IMR-90 (cell line): Measurements from ENCODE around the gene SETSIP. TPM values are rescaled to one million over a fixed set of nuclear protein-coding genes. Genes with fewer than 3 reads are reported as not detected.

Experiments
- ATAC-seq: fragments of 200-7000 bp; cut with Tn5 transposase; 2 replicates; pipeline ENCODE4 v1.9.1; 2020; ENCODE audit warnings: low read depth, mild to moderate bottlenecking, moderate library complexity
- BruUV-seq: library from RNA; stranded (reverse); fragments of 400-500 nt; replicated peaks from 2 replicates; lab custom pipeline; 2021; lab: Mats Ljungman, UMichigan
- CTCF ChIA-PET: fragments of 300-600 bp; formaldehyde crosslinking; extraction: SDS; loops from one replicate; lab custom pipeline; 2021; ENCODE audit warnings: antibody characterized with exemption; lab: Yijun Ruan, JAX
- POLR2A ChIA-PET: fragments of 300-600 bp; sonication (Branson Sonifier 250); formaldehyde crosslinking; loops from one replicate; lab custom pipeline; 2022; ENCODE audit warnings: antibody characterized with exemption; ENCODE audit not compliant: unreplicated experiment; lab: Charles Lee
- DNase-seq: peaks from one replicate; pipeline ENCODE4 v3.0.0; 2013
- H2AFZ ChIP-seq: replicated peaks from 2 replicates; pipeline ENCODE3; 2013; ENCODE audit warnings: low read length, mild to moderate bottlenecking; ENCODE audit not compliant: poor library complexity
- H2AK5ac ChIP-seq: 2 replicates; pipeline ENCODE4 v1.6.1; 2013; ENCODE audit warnings: low read depth, low read length, inconsistent platforms
- H2AK9ac ChIP-seq: replicated peaks from 2 replicates; pipeline ENCODE3; 2013; ENCODE audit warnings: mild to moderate bottlenecking, low read depth, low read length, moderate library complexity; ENCODE audit not compliant: poor library complexity
- H2BK120ac ChIP-seq: 2 replicates; pipeline ENCODE4 v1.6.1; 2013; ENCODE audit warnings: low read depth, low read length, inconsistent platforms
- H2BK15ac ChIP-seq: 3 replicates; pipeline ENCODE4 v1.6.1; 2013; ENCODE audit warnings: low read depth, low read length, inconsistent platforms
- H2BK20ac ChIP-seq: 2 replicates; pipeline ENCODE4 v1.6.1; 2013; ENCODE audit warnings: low read depth, mild to moderate bottlenecking, inconsistent platforms, low read length, moderate library complexity
- H2BK5ac ChIP-seq: 2 replicates; pipeline ENCODE4 v1.6.1; 2013; ENCODE audit warnings: mild to moderate bottlenecking, low read depth, low read length, inconsistent platforms; ENCODE audit not compliant: poor library complexity, severe bottlenecking
- H3K14ac ChIP-seq: replicated peaks from 2 replicates; pipeline ENCODE4 v1.6.1; 2013; ENCODE audit warnings: low read depth, low read length, inconsistent platforms
- H3K18ac ChIP-seq: 2 replicates; pipeline ENCODE4 v1.6.1; 2013; ENCODE audit warnings: low read depth, low read length, control low read depth
- H3K23ac ChIP-seq: 2 replicates; pipeline ENCODE4 v1.6.1; 2013; ENCODE audit warnings: low read depth, low read length, inconsistent platforms
- H3K27ac ChIP-seq: 2 replicates; pipeline ENCODE4 v1.5.1; 2013; ENCODE audit warnings: mild to moderate bottlenecking, control low read depth, low read length; ENCODE audit not compliant: insufficient read depth
- H3K27me3 ChIP-seq: 2 replicates; pipeline ENCODE4 v1.6.1; 2013; ENCODE audit warnings: low read length; ENCODE audit not compliant: control insufficient read depth, insufficient read depth
- H3K36me3 ChIP-seq: 2 replicates; pipeline ENCODE4 v1.6.1; 2013; ENCODE audit warnings: low read length, mixed read lengths; ENCODE audit not compliant: control insufficient read depth, insufficient read depth
- H3K4ac ChIP-seq: 2 replicates; pipeline ENCODE4 v1.6.1; 2013; ENCODE audit warnings: low read depth, low read length, inconsistent platforms
- H3K4me1 ChIP-seq: 2 replicates; pipeline ENCODE4 v1.6.1; 2013; ENCODE audit warnings: low read length, mixed read lengths; ENCODE audit not compliant: control insufficient read depth, insufficient read depth
- H3K4me2 ChIP-seq: 2 replicates; pipeline ENCODE4 v1.6.1; 2013; ENCODE audit warnings: low read depth, mild to moderate bottlenecking, control low read depth, low read length, moderate library complexity
- H3K4me3 ChIP-seq: 2 replicates; pipeline ENCODE4 v1.5.1; 2013; ENCODE audit warnings: low read depth, mild to moderate bottlenecking, control low read depth, low read length, moderate library complexity; ENCODE audit not compliant: insufficient read depth
- H3K56ac ChIP-seq: 2 replicates; pipeline ENCODE4 v1.6.1; 2013; ENCODE audit warnings: low read length, inconsistent platforms; ENCODE audit not compliant: insufficient read depth; ENCODE audit errors: extremely low read depth
- H3K79me1 ChIP-seq, 2 experiments: 2 replicates each; pipeline ENCODE4 v1.6.1; 2013; ENCODE audit warnings: low read length in 2 of 2, inconsistent platforms in 1 of 2, low read depth in 1 of 2
- H3K9ac ChIP-seq: 2 replicates; pipeline ENCODE4 v1.6.1; 2013; ENCODE audit warnings: low read depth, low read length, control low read depth
- H3K9me1 ChIP-seq: 2 replicates; pipeline ENCODE4 v1.6.1; 2013; ENCODE audit warnings: low read length, inconsistent platforms; ENCODE audit not compliant: insufficient read depth
- H3K9me3 ChIP-seq: 2 replicates; pipeline ENCODE4 v1.6.1; 2013; ENCODE audit warnings: low read length; ENCODE audit not compliant: control insufficient read depth, insufficient read depth
- H4K20me1 ChIP-seq: 2 replicates; pipeline ENCODE4 v1.6.1; 2013; ENCODE audit warnings: low read length, inconsistent platforms; ENCODE audit not compliant: insufficient read depth
- H4K5ac ChIP-seq: 2 replicates; pipeline ENCODE4 v1.6.1; 2013; ENCODE audit warnings: mild to moderate bottlenecking, low read depth, low read length, control low read depth
- H4K8ac ChIP-seq, 2 experiments: 2 replicates each; pipeline ENCODE4 v1.6.1; 2013; ENCODE audit warnings: low read depth in 2 of 2, low read length in 2 of 2, control low read depth in 1 of 2, inconsistent platforms in 1 of 2
- H4K91ac ChIP-seq: 2 replicates; pipeline ENCODE4 v1.6.1; 2013; ENCODE audit warnings: low read depth, low read length, inconsistent platforms; ENCODE audit not compliant: insufficient read depth
- BHLHE40 ChIP-seq: fragments of 150-350 bp; IDR thresholded peaks from 2 replicates; pipeline ENCODE4 v1.6.1; 2016; ENCODE audit warnings: mild to moderate bottlenecking, low read depth, low read length
- CEBPB ChIP-seq: IDR thresholded peaks from 2 replicates; pipeline ENCODE4 v1.6.1; 2012; ENCODE audit warnings: low read depth, low read length, improper control_type of control experiment
- CHD1 ChIP-seq: IDR thresholded peaks from 2 replicates; pipeline ENCODE4 v1.6.1; 2012; ENCODE audit warnings: low read depth, low read length, improper control_type of control experiment
- CTCF ChIP-seq: conservative IDR thresholded peaks from 2 replicates; pipeline ENCODE4 v1.5.1; 2012; ENCODE audit warnings: mild to moderate bottlenecking, low read depth, low read length, improper control_type of control experiment
- ELK1 ChIP-seq: fragments of 150-350 bp; IDR thresholded peaks from 2 replicates; pipeline ENCODE4 v1.6.1; 2016; ENCODE audit warnings: low read depth, mild to moderate bottlenecking, low read length, moderate library complexity, borderline replicate concordance
- FOS ChIP-seq: fragments of 150-350 bp; IDR thresholded peaks from 2 replicates; pipeline ENCODE4 v1.6.1; 2016; ENCODE audit warnings: low read depth, low read length
- MAFK ChIP-seq: IDR thresholded peaks from 2 replicates; pipeline ENCODE4 v1.6.1; 2012; ENCODE audit warnings: low read depth, low read length, improper control_type of control experiment
- MAZ ChIP-seq: IDR thresholded peaks from 2 replicates; pipeline ENCODE4 v1.6.1; 2012; ENCODE audit warnings: low read depth, mild to moderate bottlenecking, low read length, improper control_type of control experiment, moderate library complexity, borderline replicate concordance
- MXI1 ChIP-seq: IDR thresholded peaks from 2 replicates; pipeline ENCODE4 v1.6.1; 2012; ENCODE audit warnings: low read depth, mild to moderate bottlenecking, low read length, moderate library complexity, borderline replicate concordance
- NFE2L2 ChIP-seq: fragments of 150-350 bp; IDR thresholded peaks from 2 replicates; pipeline ENCODE4 v1.6.1; 2016; ENCODE audit warnings: low read depth, mild to moderate bottlenecking, low read length
- POLR2A ChIP-seq: IDR thresholded peaks from 2 replicates; pipeline ENCODE4 v1.6.1; 2012; ENCODE audit warnings: mild to moderate bottlenecking, low read depth, low read length
- RAD21 ChIP-seq: IDR thresholded peaks from 2 replicates; pipeline ENCODE4 v1.6.1; 2012; ENCODE audit warnings: low read length, improper control_type of control experiment
- RCOR1 ChIP-seq: IDR thresholded peaks from 2 replicates; pipeline ENCODE4 v1.6.1; 2012; ENCODE audit warnings: mild to moderate bottlenecking, low read length, improper control_type of control experiment; ENCODE audit not compliant: insufficient replicate concordance
- RFX5 ChIP-seq: IDR thresholded peaks from 2 replicates; pipeline ENCODE4 v1.8.0; 2012; ENCODE audit warnings: low read depth, mild to moderate bottlenecking, low read length, moderate library complexity
- SMC3 ChIP-seq: fragments of 150-350 bp; IDR thresholded peaks from 2 replicates; pipeline ENCODE4 v1.6.1; 2016; ENCODE audit warnings: low read depth, mild to moderate bottlenecking, antibody characterized with exemption, low read length, moderate library complexity
- USF2 ChIP-seq: fragments of 150-350 bp; IDR thresholded peaks from 2 replicates; pipeline ENCODE4 v1.6.1; 2017; ENCODE audit warnings: mild to moderate bottlenecking, antibody characterized with exemption, low read length, low read depth
- WGBS, 2 experiments: methylation state at CpG; one replicate each; pipeline versions ENCODE4 v1.1.5 to v1.1.7; 2013; ENCODE audit warnings: missing lambda C conversion rate in 2 of 2; ENCODE audit not compliant: insufficient read length in 1 of 2; ENCODE audit errors: extremely low coverage in 2 of 2; 5-methylcytosine and 5-hydroxymethylcytosine counted together
- dilution Hi-C: fragments of 300-500 bp; cut with HindIII; formaldehyde crosslinking; loops from one replicate; pipeline ENCODE4 v1.14.3; 2018; ENCODE audit warnings: low sequenced_read_pairs; ENCODE audit not compliant: unreplicated experiment
- in situ Hi-C: fragments of 300-500 bp; cut with MboI; formaldehyde crosslinking; loops from 3 replicates; pipeline ENCODE4 v1.14.3; 2019; ENCODE audit warnings: low sequenced_read_pairs, inconsistent platforms, mixed read lengths
- intact Hi-C: fragments of 100-400 bp; cut with micrococcal nuclease; formaldehyde crosslinking; loops from 2 replicates; pipeline ENCODE4 v1.10.0; 2022
- polyA plus RNA-seq, 3 experiments: library from polyadenylated mRNA; depleted of rRNA; stranded (reverse); fragments of >200 nt; gene quantifications; 2 replicates each; pipeline ENCODE4 v1.2.3, GENCODE V29; 2012; ENCODE audit warnings: low replicate concordance in 1 of 3
- total RNA-seq: library from RNA; depleted of rRNA; stranded (reverse); fragments of >200 nt; gene quantifications from 2 replicates; pipeline ENCODE4 v1.2.3, GENCODE V29; 2012

Gene SETSIP
- total and polyA plus RNA-seq, 2 of the 4 experiments (the other 2 are of a cell fraction): not detected

GRCh38 chr1:92094090-92094489, 18.9 kb upstream of the SETSIP start:
- no peak overlapping the region for H2BK20ac ChIP-seq
- no peak overlapping the region for H3K4me3 ChIP-seq
- ChIA-PET POLR2A (no interaction called here), CTCF (no interaction called here)
- H3K79me1 ChIP-seq: no peaks in the 10 kb centered on the region
- DNase-seq: no peak
- no peak overlapping the region for H2AFZ ChIP-seq
- no peak overlapping the region for H3K27ac ChIP-seq
- H4K20me1 ChIP-seq: no peaks in the 10 kb centered on the region; the same call in 1 of the 2 replicates
- dilution Hi-C loops (no loop called here), intact Hi-C loops (no loop called here), in situ Hi-C loops (no loop called here)
- no peak for ATAC-seq
- no peak overlapping the region for H3K23ac ChIP-seq
- no peak overlapping the region for H3K4ac ChIP-seq
- no peak overlapping the region for H4K91ac ChIP-seq
- H2BK5ac ChIP-seq: no peak overlapping the region
- H3K36me3 ChIP-seq: no peaks in the 10 kb centered on the region
- no peak overlapping the region for H4K5ac ChIP-seq
- H4K8ac ChIP-seq: no peak overlapping the region
- no peak overlapping the region for H3K14ac ChIP-seq
- H3K4me2 ChIP-seq: no peak overlapping the region
- no peak overlapping the region for H2BK120ac ChIP-seq
- no peaks in the 10 kb centered on the region for H3K9me1 ChIP-seq
- H3K56ac ChIP-seq: no peak overlapping the region
- no peak overlapping the region for H2AK9ac ChIP-seq
- TF ChIP-seq RCOR1 (no peak), BHLHE40 (no peak), ELK1 (no peak), MAFK (no peak), FOS (no peak), CHD1 (no peak), MXI1 (no peak), SMC3 (no peak), RFX5 (no peak), POLR2A (no peak), USF2 (no peak), NFE2L2 (no peak), CTCF (no peak), MAZ (no peak), CEBPB (no peak), RAD21 (no peak)
- no TSS peak for BruUV-seq
- no CpG with 5 or more reads among the region's 2 CpGs for WGBS, 2 experiments
- no peak overlapping the region for H2BK15ac ChIP-seq
- no peak overlapping the region for H3K18ac ChIP-seq
- no peaks in the 10 kb centered on the region for H3K27me3 ChIP-seq
- H3K4me1 ChIP-seq: no peaks in the 10 kb centered on the region
- no peak overlapping the region for H3K9ac ChIP-seq
- no peaks in the 10 kb centered on the region for H3K9me3 ChIP-seq
- H2AK5ac ChIP-seq: no peak overlapping the region
